Measurements from ENCODE around the gene PLEKHB1.

The PLEKHB1 gene

DNA sequence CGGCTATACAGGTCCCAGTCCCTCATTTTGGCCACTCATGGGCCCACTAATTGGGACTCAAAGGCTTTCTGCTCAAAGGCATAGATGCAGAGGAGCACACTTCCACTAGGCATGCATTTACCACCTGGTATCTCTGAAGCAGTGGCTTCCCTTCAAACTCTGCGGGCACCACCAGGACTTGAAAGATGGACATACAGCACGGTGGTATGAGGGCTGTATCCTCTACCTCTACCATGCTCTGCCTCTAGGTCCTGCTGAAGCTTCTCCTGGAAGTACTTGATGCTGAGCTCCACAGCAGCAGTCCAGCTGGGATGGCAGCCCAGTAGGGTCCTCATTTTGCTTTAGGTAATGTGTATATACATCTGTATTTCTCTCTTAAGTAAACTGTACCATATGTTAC is 64.6 kb downstream of the PLEKHB1 start:
- Histone ChIP-seq H3K4me1 (ENCODE audit: control insufficient read depth, insufficient read depth, low read length) (no peaks in the 10 kb centered on the region), H3K36me3 (ENCODE audit: control insufficient read depth, insufficient read depth, low read length) (peaks cover 2% of the 10 kb centered on the region), H3K27me3 (ENCODE audit: control insufficient read depth, insufficient read depth, low read length) (no peaks in the 10 kb centered on the region), H3K4me3 (ENCODE audit: low read depth, low read length) (no peak overlapping the region), H3K9ac (ENCODE audit: low read depth, low read length) (no peak overlapping the region), H3K9me3 (ENCODE audit: control insufficient read depth, insufficient read depth, low read length) (no peaks in the 10 kb centered on the region)

Data from iPS-15b (cell line).